Neural cell (in vitro differentiated cells): ENCODE data around the gene SOX30. TPM values are rescaled to one million over a fixed set of nuclear protein-coding genes. Genes with fewer than 3 reads are reported as not detected.

Experiments used
- H2AFZ ChIP-seq: fragments of 200-600, 300-800 bp; sonication (generic), shearing (Covaris generic); 2 replicates; pipeline ENCODE4 v1.6.0; 2014; ENCODE audit warnings: low read depth, mild to moderate bottlenecking, antibody characterized with exemption, low read length, moderate library complexity
- H3F3A ChIP-seq: fragments of 200-600 bp; shearing (Covaris generic); 2 replicates; pipeline ENCODE4 v1.6.1; 2016; ENCODE audit warnings: mild to moderate bottlenecking, moderate library complexity, mixed read lengths, antibody characterized with exemption, low read length; ENCODE audit not compliant: insufficient read depth, poor library complexity, severe bottlenecking
- H3K27ac ChIP-seq: fragments of 200-600, 300-800 bp; sonication (generic), shearing (Covaris generic); 2 replicates; pipeline ENCODE4 v1.5.1; 2014; ENCODE audit warnings: mild to moderate bottlenecking, low read length, moderate library complexity
- H3K27me3 ChIP-seq: fragments of 300-800, 200-600 bp; sonication (generic), shearing (Covaris generic); 2 replicates; pipeline ENCODE4 v1.6.0; 2014; ENCODE audit warnings: mild to moderate bottlenecking, low read depth, low read length, moderate library complexity; ENCODE audit not compliant: insufficient read depth
- H3K36me3 ChIP-seq: fragments of 300-800, 200-600 bp; sonication (generic), shearing (Covaris generic); 2 replicates; pipeline ENCODE4 v1.5.1; 2014; ENCODE audit warnings: mild to moderate bottlenecking, antibody characterized with exemption, low read length, moderate library complexity; ENCODE audit not compliant: insufficient read depth
- H3K4me2 ChIP-seq: fragments of 300-800, 200-600 bp; sonication (generic), shearing (Covaris generic); 2 replicates; pipeline ENCODE4 v1.6.0; 2014; ENCODE audit warnings: mild to moderate bottlenecking, low read length
- H3K4me3 ChIP-seq: fragments of 300-800, 200-600 bp; sonication (generic), shearing (Covaris generic); 2 replicates; pipeline ENCODE4 v1.5.1; 2014; ENCODE audit warnings: mild to moderate bottlenecking, low read length, moderate library complexity
- H3K79me2 ChIP-seq: fragments of 200-600 bp; shearing (Covaris generic); replicated peaks from 2 replicates; pipeline ENCODE4 v1.6.0; 2014; ENCODE audit warnings: mild to moderate bottlenecking, low read length, moderate library complexity; ENCODE audit not compliant: insufficient read depth
- H3K9ac ChIP-seq: fragments of 300-800, 200-600 bp; sonication (generic), shearing (Covaris generic); 2 replicates; pipeline ENCODE4 v1.6.1; 2016; ENCODE audit warnings: mild to moderate bottlenecking, low read length, mixed read lengths
- H3K9me2 ChIP-seq: fragments of 200-600 bp; shearing (Covaris generic); 2 replicates; pipeline ENCODE4 v1.6.1; 2016; ENCODE audit warnings: mild to moderate bottlenecking, low read length, mixed read lengths; ENCODE audit not compliant: insufficient read depth
- H3K9me3 ChIP-seq: fragments of 200-600, 300-800 bp; sonication (generic), shearing (Covaris generic); 2 replicates; pipeline ENCODE4 v1.6.1; 2016; ENCODE audit warnings: mild to moderate bottlenecking, mixed run types, low read length, moderate library complexity, mixed read lengths
- H4K20me1 ChIP-seq: fragments of 200-600 bp; shearing (Covaris generic); 2 replicates; pipeline ENCODE4 v1.6.1; 2016; ENCODE audit warnings: mild to moderate bottlenecking, mixed run types; ENCODE audit not compliant: insufficient read depth
- CTCF ChIP-seq: fragments of 450-650 bp; IDR thresholded peaks from 2 replicates; pipeline ENCODE4 v1.5.1; 2014; ENCODE audit warnings: antibody characterized with exemption, mild to moderate bottlenecking, moderate library complexity; ENCODE audit not compliant: poor library complexity, severe bottlenecking
- EP300 ChIP-seq: fragments of 450-650 bp; conservative IDR thresholded peaks from 2 replicates; pipeline ENCODE4 v1.6.1; 2014; ENCODE audit warnings: antibody characterized with exemption, mild to moderate bottlenecking, moderate library complexity; ENCODE audit not compliant: poor library complexity, severe bottlenecking
- EZH2 ChIP-seq: fragments of 200-600, 300-800 bp; shearing (Covaris generic), sonication (generic); IDR thresholded peaks from 2 replicates; pipeline ENCODE4 v1.6.1; 2014; ENCODE audit warnings: antibody characterized with exemption, low read length, borderline replicate concordance, mild to moderate bottlenecking; ENCODE audit not compliant: insufficient read depth, poor library complexity, severe bottlenecking
- MXI1 ChIP-seq: fragments of 450-650 bp; conservative IDR thresholded peaks from 2 replicates; pipeline ENCODE4 v1.6.1; 2014; ENCODE audit warnings: antibody characterized with exemption, mild to moderate bottlenecking; ENCODE audit not compliant: poor library complexity, severe bottlenecking
- POLR2AphosphoS5 ChIP-seq: IDR thresholded peaks from 2 replicates; pipeline ENCODE4 v1.6.1; 2012
- RAD21 ChIP-seq: fragments of 450-650 bp; conservative IDR thresholded peaks from 2 replicates; pipeline ENCODE4 v1.6.1; 2014; ENCODE audit warnings: antibody characterized with exemption, mild to moderate bottlenecking, moderate library complexity
- SMC3 ChIP-seq: fragments of 450-650 bp; conservative IDR thresholded peaks from 2 replicates; pipeline ENCODE4 v1.6.1; 2014; ENCODE audit warnings: antibody characterized with exemption, mild to moderate bottlenecking, moderate library complexity; ENCODE audit not compliant: poor library complexity
- TAF1 ChIP-seq: IDR thresholded peaks from 2 replicates; pipeline ENCODE4 v1.6.1; 2012; ENCODE audit warnings: low read depth
- polyA plus RNA-seq: library from polyadenylated mRNA; depleted of rRNA; stranded (reverse); fragments of >200 nt; gene quantifications from 2 replicates; pipeline ENCODE4 v1.2.3, GENCODE V29; 2014
- TF ChIP-seq, protein P1 (sequence below): IDR thresholded peaks from 2 replicates; pipeline ENCODE4 v1.6.1; 2012; ENCODE audit warnings: borderline replicate concordance

SOX30 gene
- polyA plus RNA-seq, 1 donor from 2014 or later: not detected

- Histone ChIP-seq H3K27ac (no peak overlapping the region), H4K20me1 (no peaks in the 10 kb centered on the region), H3K79me2 (no peaks in the 10 kb centered on the region), H3K9me2 (no peaks in the 10 kb centered on the region), H3K4me3 (no peak overlapping the region), H3K9ac (no peak overlapping the region), H3F3A (no peaks in the 10 kb centered on the region), H3K4me2 (no peak overlapping the region), H3K27me3 (no peaks in the 10 kb centered on the region), H2AFZ (no peak overlapping the region), H3K9me3 (no peaks in the 10 kb centered on the region), H3K36me3 (no peaks in the 10 kb centered on the region)
- TF ChIP-seq POLR2AphosphoS5: no peak
- TF ChIP-seq EZH2: no peak
- TF ChIP-seq TAF1: no peak
- TF ChIP-seq, protein P1, sequence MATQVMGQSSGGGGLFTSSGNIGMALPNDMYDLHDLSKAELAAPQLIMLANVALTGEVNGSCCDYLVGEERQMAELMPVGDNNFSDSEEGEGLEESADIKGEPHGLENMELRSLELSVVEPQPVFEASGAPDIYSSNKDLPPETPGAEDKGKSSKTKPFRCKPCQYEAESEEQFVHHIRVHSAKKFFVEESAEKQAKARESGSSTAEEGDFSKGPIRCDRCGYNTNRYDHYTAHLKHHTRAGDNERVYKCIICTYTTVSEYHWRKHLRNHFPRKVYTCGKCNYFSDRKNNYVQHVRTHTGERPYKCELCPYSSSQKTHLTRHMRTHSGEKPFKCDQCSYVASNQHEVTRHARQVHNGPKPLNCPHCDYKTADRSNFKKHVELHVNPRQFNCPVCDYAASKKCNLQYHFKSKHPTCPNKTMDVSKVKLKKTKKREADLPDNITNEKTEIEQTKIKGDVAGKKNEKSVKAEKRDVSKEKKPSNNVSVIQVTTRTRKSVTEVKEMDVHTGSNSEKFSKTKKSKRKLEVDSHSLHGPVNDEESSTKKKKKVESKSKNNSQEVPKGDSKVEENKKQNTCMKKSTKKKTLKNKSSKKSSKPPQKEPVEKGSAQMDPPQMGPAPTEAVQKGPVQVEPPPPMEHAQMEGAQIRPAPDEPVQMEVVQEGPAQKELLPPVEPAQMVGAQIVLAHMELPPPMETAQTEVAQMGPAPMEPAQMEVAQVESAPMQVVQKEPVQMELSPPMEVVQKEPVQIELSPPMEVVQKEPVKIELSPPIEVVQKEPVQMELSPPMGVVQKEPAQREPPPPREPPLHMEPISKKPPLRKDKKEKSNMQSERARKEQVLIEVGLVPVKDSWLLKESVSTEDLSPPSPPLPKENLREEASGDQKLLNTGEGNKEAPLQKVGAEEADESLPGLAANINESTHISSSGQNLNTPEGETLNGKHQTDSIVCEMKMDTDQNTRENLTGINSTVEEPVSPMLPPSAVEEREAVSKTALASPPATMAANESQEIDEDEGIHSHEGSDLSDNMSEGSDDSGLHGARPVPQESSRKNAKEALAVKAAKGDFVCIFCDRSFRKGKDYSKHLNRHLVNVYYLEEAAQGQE: no peak
- no peak for TF ChIP-seq RAD21
- TF ChIP-seq MXI1: no peak
- TF ChIP-seq CTCF: no peak
- TF ChIP-seq SMC3: no peak
- TF ChIP-seq EP300: no peak
Observed at GRCh38 chr5:157626831-157627230, 25.4 kb downstream of the SOX30 start.

DNA sequence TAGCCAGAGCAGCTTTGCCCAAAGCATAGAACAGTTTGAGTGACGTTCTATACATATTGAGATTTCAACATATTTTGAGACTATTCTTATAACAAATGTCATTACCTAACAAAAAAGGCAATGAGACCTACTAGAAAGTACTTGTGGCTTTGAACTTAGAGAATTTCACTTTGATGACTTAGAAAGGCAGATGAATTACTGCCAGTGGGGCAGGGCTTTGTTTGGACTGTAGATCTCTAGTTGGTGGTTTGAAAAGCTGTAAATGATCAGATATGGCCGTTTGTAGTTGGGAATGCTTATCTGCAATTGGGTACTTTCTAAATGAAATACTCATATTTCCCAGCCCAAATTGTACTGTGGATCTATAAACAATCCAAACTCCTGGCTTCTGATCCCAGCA is 28.1 kb downstream of the SOX30 start:
- TF ChIP-seq EP300: no peak
- no peak for TF ChIP-seq CTCF
- no peak for TF ChIP-seq MXI1
- TF ChIP-seq RAD21: no peak
- TF ChIP-seq EZH2: no peak
- TF ChIP-seq POLR2AphosphoS5: no peak
- TF ChIP-seq TAF1: no peak
- Histone ChIP-seq H3K9me2 (no peaks in the 10 kb centered on the region), H3K9ac (no peak overlapping the region)

More for the DNA sequence above, 28.1 kb downstream of the SOX30 start:
- H3K4me3 ChIP-seq: no peak overlapping the region
- H3K27ac ChIP-seq: no peak overlapping the region
- H3K4me2 ChIP-seq: no peak overlapping the region
- no peaks in the 10 kb centered on the region for H3K36me3 ChIP-seq
- no peak overlapping the region for H2AFZ ChIP-seq
- no peaks in the 10 kb centered on the region for H3K27me3 ChIP-seq
- no peaks in the 10 kb centered on the region for H3K79me2 ChIP-seq
- H3K9me3 ChIP-seq: no peaks in the 10 kb centered on the region
- no peaks in the 10 kb centered on the region for H3F3A ChIP-seq
- no peaks in the 10 kb centered on the region for H4K20me1 ChIP-seq
